IMR-90 (cell line): ENCODE data around the gene PRR5. TPM values are rescaled to one million over a fixed set of nuclear protein-coding genes. Genes with fewer than 3 reads are reported as not detected.

Experiments used
- ATAC-seq: fragments of 200-7000 bp; cut with Tn5 transposase; 2 replicates; pipeline ENCODE4 v1.9.1; 2020; ENCODE audit warnings: low read depth, mild to moderate bottlenecking, moderate library complexity
- BruUV-seq: library from RNA; stranded (reverse); fragments of 400-500 nt; replicated peaks from 2 replicates; lab custom pipeline; 2021; lab: Mats Ljungman, UMichigan
- CTCF ChIA-PET: fragments of 300-600 bp; formaldehyde crosslinking; extraction: SDS; loops from one replicate; lab custom pipeline; 2021; ENCODE audit warnings: antibody characterized with exemption; lab: Yijun Ruan, JAX
- POLR2A ChIA-PET: fragments of 300-600 bp; sonication (Branson Sonifier 250); formaldehyde crosslinking; loops from one replicate; lab custom pipeline; 2022; ENCODE audit warnings: antibody characterized with exemption; ENCODE audit not compliant: unreplicated experiment; lab: Charles Lee
- DNase-seq: peaks from one replicate; pipeline ENCODE4 v3.0.0; 2013
- H2AFZ ChIP-seq: replicated peaks from 2 replicates; pipeline ENCODE3; 2013; ENCODE audit warnings: low read length, mild to moderate bottlenecking; ENCODE audit not compliant: poor library complexity
- H2AK5ac ChIP-seq: 2 replicates; pipeline ENCODE4 v1.6.1; 2013; ENCODE audit warnings: low read depth, low read length, inconsistent platforms
- H2AK9ac ChIP-seq: replicated peaks from 2 replicates; pipeline ENCODE3; 2013; ENCODE audit warnings: mild to moderate bottlenecking, low read depth, low read length, moderate library complexity; ENCODE audit not compliant: poor library complexity
- H2BK120ac ChIP-seq: 2 replicates; pipeline ENCODE4 v1.6.1; 2013; ENCODE audit warnings: low read depth, low read length, inconsistent platforms
- H2BK15ac ChIP-seq: 3 replicates; pipeline ENCODE4 v1.6.1; 2013; ENCODE audit warnings: low read depth, low read length, inconsistent platforms
- H2BK20ac ChIP-seq: 2 replicates; pipeline ENCODE4 v1.6.1; 2013; ENCODE audit warnings: low read depth, mild to moderate bottlenecking, inconsistent platforms, low read length, moderate library complexity
- H2BK5ac ChIP-seq: 2 replicates; pipeline ENCODE4 v1.6.1; 2013; ENCODE audit warnings: mild to moderate bottlenecking, low read depth, low read length, inconsistent platforms; ENCODE audit not compliant: poor library complexity, severe bottlenecking
- H3K14ac ChIP-seq: replicated peaks from 2 replicates; pipeline ENCODE4 v1.6.1; 2013; ENCODE audit warnings: low read depth, low read length, inconsistent platforms
- H3K18ac ChIP-seq: 2 replicates; pipeline ENCODE4 v1.6.1; 2013; ENCODE audit warnings: low read depth, low read length, control low read depth
- H3K23ac ChIP-seq: 2 replicates; pipeline ENCODE4 v1.6.1; 2013; ENCODE audit warnings: low read depth, low read length, inconsistent platforms
- H3K27ac ChIP-seq: 2 replicates; pipeline ENCODE4 v1.5.1; 2013; ENCODE audit warnings: mild to moderate bottlenecking, control low read depth, low read length; ENCODE audit not compliant: insufficient read depth
- H3K27me3 ChIP-seq: 2 replicates; pipeline ENCODE4 v1.6.1; 2013; ENCODE audit warnings: low read length; ENCODE audit not compliant: control insufficient read depth, insufficient read depth
- H3K36me3 ChIP-seq: 2 replicates; pipeline ENCODE4 v1.6.1; 2013; ENCODE audit warnings: low read length, mixed read lengths; ENCODE audit not compliant: control insufficient read depth, insufficient read depth
- H3K4ac ChIP-seq: 2 replicates; pipeline ENCODE4 v1.6.1; 2013; ENCODE audit warnings: low read depth, low read length, inconsistent platforms
- H3K4me1 ChIP-seq: 2 replicates; pipeline ENCODE4 v1.6.1; 2013; ENCODE audit warnings: low read length, mixed read lengths; ENCODE audit not compliant: control insufficient read depth, insufficient read depth
- H3K4me2 ChIP-seq: 2 replicates; pipeline ENCODE4 v1.6.1; 2013; ENCODE audit warnings: low read depth, mild to moderate bottlenecking, control low read depth, low read length, moderate library complexity
- H3K4me3 ChIP-seq: 2 replicates; pipeline ENCODE4 v1.5.1; 2013; ENCODE audit warnings: low read depth, mild to moderate bottlenecking, control low read depth, low read length, moderate library complexity; ENCODE audit not compliant: insufficient read depth
- H3K56ac ChIP-seq: 2 replicates; pipeline ENCODE4 v1.6.1; 2013; ENCODE audit warnings: low read length, inconsistent platforms; ENCODE audit not compliant: insufficient read depth; ENCODE audit errors: extremely low read depth
- H3K79me1 ChIP-seq, 2 experiments: 2 replicates each; pipeline ENCODE4 v1.6.1; 2013; ENCODE audit warnings: low read length in 2 of 2, inconsistent platforms in 1 of 2, low read depth in 1 of 2
- H3K9ac ChIP-seq: 2 replicates; pipeline ENCODE4 v1.6.1; 2013; ENCODE audit warnings: low read depth, low read length, control low read depth
- H3K9me1 ChIP-seq: 2 replicates; pipeline ENCODE4 v1.6.1; 2013; ENCODE audit warnings: low read length, inconsistent platforms; ENCODE audit not compliant: insufficient read depth
- H3K9me3 ChIP-seq: 2 replicates; pipeline ENCODE4 v1.6.1; 2013; ENCODE audit warnings: low read length; ENCODE audit not compliant: control insufficient read depth, insufficient read depth
- H4K20me1 ChIP-seq: 2 replicates; pipeline ENCODE4 v1.6.1; 2013; ENCODE audit warnings: low read length, inconsistent platforms; ENCODE audit not compliant: insufficient read depth
- H4K5ac ChIP-seq: 2 replicates; pipeline ENCODE4 v1.6.1; 2013; ENCODE audit warnings: mild to moderate bottlenecking, low read depth, low read length, control low read depth
- H4K8ac ChIP-seq, 2 experiments: 2 replicates each; pipeline ENCODE4 v1.6.1; 2013; ENCODE audit warnings: low read depth in 2 of 2, low read length in 2 of 2, control low read depth in 1 of 2, inconsistent platforms in 1 of 2
- H4K91ac ChIP-seq: 2 replicates; pipeline ENCODE4 v1.6.1; 2013; ENCODE audit warnings: low read depth, low read length, inconsistent platforms; ENCODE audit not compliant: insufficient read depth
- BHLHE40 ChIP-seq: fragments of 150-350 bp; IDR thresholded peaks from 2 replicates; pipeline ENCODE4 v1.6.1; 2016; ENCODE audit warnings: mild to moderate bottlenecking, low read depth, low read length
- CEBPB ChIP-seq: IDR thresholded peaks from 2 replicates; pipeline ENCODE4 v1.6.1; 2012; ENCODE audit warnings: low read depth, low read length, improper control_type of control experiment
- FOS ChIP-seq: fragments of 150-350 bp; IDR thresholded peaks from 2 replicates; pipeline ENCODE4 v1.6.1; 2016; ENCODE audit warnings: low read depth, low read length
- MAFK ChIP-seq: IDR thresholded peaks from 2 replicates; pipeline ENCODE4 v1.6.1; 2012; ENCODE audit warnings: low read depth, low read length, improper control_type of control experiment
- NFE2L2 ChIP-seq: fragments of 150-350 bp; IDR thresholded peaks from 2 replicates; pipeline ENCODE4 v1.6.1; 2016; ENCODE audit warnings: low read depth, mild to moderate bottlenecking, low read length
- POLR2A ChIP-seq: IDR thresholded peaks from 2 replicates; pipeline ENCODE4 v1.6.1; 2012; ENCODE audit warnings: mild to moderate bottlenecking, low read depth, low read length
- RAD21 ChIP-seq: IDR thresholded peaks from 2 replicates; pipeline ENCODE4 v1.6.1; 2012; ENCODE audit warnings: low read length, improper control_type of control experiment
- RCOR1 ChIP-seq: IDR thresholded peaks from 2 replicates; pipeline ENCODE4 v1.6.1; 2012; ENCODE audit warnings: mild to moderate bottlenecking, low read length, improper control_type of control experiment; ENCODE audit not compliant: insufficient replicate concordance
- RFX5 ChIP-seq: IDR thresholded peaks from 2 replicates; pipeline ENCODE4 v1.8.0; 2012; ENCODE audit warnings: low read depth, mild to moderate bottlenecking, low read length, moderate library complexity
- WGBS, 2 experiments: methylation state at CpG; one replicate each; pipeline versions ENCODE4 v1.1.5 to v1.1.7; 2013; ENCODE audit warnings: missing lambda C conversion rate in 2 of 2; ENCODE audit not compliant: insufficient read length in 1 of 2; ENCODE audit errors: extremely low coverage in 2 of 2; 5-methylcytosine and 5-hydroxymethylcytosine counted together
- dilution Hi-C: fragments of 300-500 bp; cut with HindIII; formaldehyde crosslinking; loops from one replicate; pipeline ENCODE4 v1.14.3; 2018; ENCODE audit warnings: low sequenced_read_pairs; ENCODE audit not compliant: unreplicated experiment
- in situ Hi-C: fragments of 300-500 bp; cut with MboI; formaldehyde crosslinking; loops from 3 replicates; pipeline ENCODE4 v1.14.3; 2019; ENCODE audit warnings: low sequenced_read_pairs, inconsistent platforms, mixed read lengths
- intact Hi-C: fragments of 100-400 bp; cut with micrococcal nuclease; formaldehyde crosslinking; loops from 2 replicates; pipeline ENCODE4 v1.10.0; 2022
- polyA plus RNA-seq, 3 experiments: library from polyadenylated mRNA; depleted of rRNA; stranded (reverse); fragments of >200 nt; gene quantifications; 2 replicates each; pipeline ENCODE4 v1.2.3, GENCODE V29; 2012; ENCODE audit warnings: low replicate concordance in 1 of 3
- total RNA-seq: library from RNA; depleted of rRNA; stranded (reverse); fragments of >200 nt; gene quantifications from 2 replicates; pipeline ENCODE4 v1.2.3, GENCODE V29; 2012
- TF ChIP-seq, protein P1 (sequence below): fragments of 150-350 bp; IDR thresholded peaks from 2 replicates; pipeline ENCODE4 v1.6.1; 2016; ENCODE audit warnings: low read depth, mild to moderate bottlenecking, low read length, moderate library complexity, borderline replicate concordance
- TF ChIP-seq, protein P2 (sequence below): conservative IDR thresholded peaks from 2 replicates; pipeline ENCODE4 v1.5.1; 2012; ENCODE audit warnings: mild to moderate bottlenecking, low read depth, low read length, improper control_type of control experiment
- TF ChIP-seq, protein P3 (sequence below): fragments of 150-350 bp; IDR thresholded peaks from 2 replicates; pipeline ENCODE4 v1.6.1; 2017; ENCODE audit warnings: mild to moderate bottlenecking, antibody characterized with exemption, low read length, low read depth

The PRR5 gene
- total and polyA plus RNA-seq, 2 of the 4 experiments (the other 2 are of a cell fraction), result 8.1 to 24.3 TPM

DNA sequence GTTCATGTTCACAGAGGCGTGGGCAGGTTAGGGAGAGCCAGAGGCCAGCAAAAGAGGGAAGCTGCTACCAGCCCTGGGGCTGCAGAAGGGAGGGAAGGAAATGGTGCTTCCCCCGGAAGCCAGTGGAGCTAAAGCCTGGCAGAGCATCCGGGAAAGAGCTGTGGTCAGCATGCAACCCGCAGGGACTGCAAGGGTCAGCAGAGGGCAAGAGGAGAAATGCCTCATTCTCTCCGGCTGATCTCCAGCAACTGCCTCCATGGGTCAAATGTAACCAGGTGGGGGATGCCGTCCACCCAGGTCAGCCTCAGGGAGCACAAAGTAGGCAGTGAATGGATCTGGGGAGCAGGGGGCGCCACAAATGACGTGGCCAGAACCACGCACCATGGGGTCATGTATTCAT lies 36.9 kb upstream of the PRR5 start:
- dilution Hi-C loops, result no loop called here
- DNase-seq, result no peak

More for the DNA sequence above, 36.9 kb upstream of the PRR5 start:
- H2BK15ac ChIP-seq, result no peak overlapping the region
- H3K9me1 ChIP-seq, result no peaks in the 10 kb centered on the region
- H2AK9ac ChIP-seq, result no peak overlapping the region
- no peaks in the 10 kb centered on the region for H3K9me3 ChIP-seq
- no peak overlapping the region for H3K56ac ChIP-seq
- H2AK5ac ChIP-seq, result no peak overlapping the region
- peaks cover 3 to 7% of the 10 kb centered on the region in 2 experiments; a peak in 2 of 4 replicates for H3K79me1 ChIP-seq
- H2BK5ac ChIP-seq, result no peak overlapping the region
- no TSS peak for BruUV-seq
- no peak overlapping the region for H3K4me3 ChIP-seq
- no peak overlapping the region for H3K27ac ChIP-seq
- CTCF ChIA-PET, result interaction anchor here (0.5 kb wide), 1 partner anchor 239 kb away, joined by 3 read pairs; no protein-coding TSS in a partner anchor
- no peak overlapping the region for H4K91ac ChIP-seq
- TF ChIP-seq, protein P1, sequence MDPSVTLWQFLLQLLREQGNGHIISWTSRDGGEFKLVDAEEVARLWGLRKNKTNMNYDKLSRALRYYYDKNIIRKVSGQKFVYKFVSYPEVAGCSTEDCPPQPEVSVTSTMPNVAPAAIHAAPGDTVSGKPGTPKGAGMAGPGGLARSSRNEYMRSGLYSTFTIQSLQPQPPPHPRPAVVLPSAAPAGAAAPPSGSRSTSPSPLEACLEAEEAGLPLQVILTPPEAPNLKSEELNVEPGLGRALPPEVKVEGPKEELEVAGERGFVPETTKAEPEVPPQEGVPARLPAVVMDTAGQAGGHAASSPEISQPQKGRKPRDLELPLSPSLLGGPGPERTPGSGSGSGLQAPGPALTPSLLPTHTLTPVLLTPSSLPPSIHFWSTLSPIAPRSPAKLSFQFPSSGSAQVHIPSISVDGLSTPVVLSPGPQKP, result no peak
- TF ChIP-seq FOS, result no peak
- TF ChIP-seq RCOR1, result no peak
- no peak for TF ChIP-seq POLR2A
- TF ChIP-seq, protein P2, sequence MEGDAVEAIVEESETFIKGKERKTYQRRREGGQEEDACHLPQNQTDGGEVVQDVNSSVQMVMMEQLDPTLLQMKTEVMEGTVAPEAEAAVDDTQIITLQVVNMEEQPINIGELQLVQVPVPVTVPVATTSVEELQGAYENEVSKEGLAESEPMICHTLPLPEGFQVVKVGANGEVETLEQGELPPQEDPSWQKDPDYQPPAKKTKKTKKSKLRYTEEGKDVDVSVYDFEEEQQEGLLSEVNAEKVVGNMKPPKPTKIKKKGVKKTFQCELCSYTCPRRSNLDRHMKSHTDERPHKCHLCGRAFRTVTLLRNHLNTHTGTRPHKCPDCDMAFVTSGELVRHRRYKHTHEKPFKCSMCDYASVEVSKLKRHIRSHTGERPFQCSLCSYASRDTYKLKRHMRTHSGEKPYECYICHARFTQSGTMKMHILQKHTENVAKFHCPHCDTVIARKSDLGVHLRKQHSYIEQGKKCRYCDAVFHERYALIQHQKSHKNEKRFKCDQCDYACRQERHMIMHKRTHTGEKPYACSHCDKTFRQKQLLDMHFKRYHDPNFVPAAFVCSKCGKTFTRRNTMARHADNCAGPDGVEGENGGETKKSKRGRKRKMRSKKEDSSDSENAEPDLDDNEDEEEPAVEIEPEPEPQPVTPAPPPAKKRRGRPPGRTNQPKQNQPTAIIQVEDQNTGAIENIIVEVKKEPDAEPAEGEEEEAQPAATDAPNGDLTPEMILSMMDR, result no peak
- no peak for TF ChIP-seq RAD21
- no peak for TF ChIP-seq NFE2L2
- TF ChIP-seq, protein P3, sequence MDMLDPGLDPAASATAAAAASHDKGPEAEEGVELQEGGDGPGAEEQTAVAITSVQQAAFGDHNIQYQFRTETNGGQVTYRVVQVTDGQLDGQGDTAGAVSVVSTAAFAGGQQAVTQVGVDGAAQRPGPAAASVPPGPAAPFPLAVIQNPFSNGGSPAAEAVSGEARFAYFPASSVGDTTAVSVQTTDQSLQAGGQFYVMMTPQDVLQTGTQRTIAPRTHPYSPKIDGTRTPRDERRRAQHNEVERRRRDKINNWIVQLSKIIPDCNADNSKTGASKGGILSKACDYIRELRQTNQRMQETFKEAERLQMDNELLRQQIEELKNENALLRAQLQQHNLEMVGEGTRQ, result no peak
- no peak for TF ChIP-seq MAFK
- TF ChIP-seq BHLHE40, result no peak
- no peak for TF ChIP-seq RFX5
- TF ChIP-seq CEBPB, result no peak
- intact Hi-C loops (loop anchor here (5.0 kb wide), 1 partner anchor 673 kb away; no protein-coding TSS in a partner anchor), in situ Hi-C loops (no loop called here)
- peaks cover 24% of the 10 kb centered on the region for H3K4me1 ChIP-seq
- H3K9ac ChIP-seq, result no peak overlapping the region
- no peaks in the 10 kb centered on the region; the same call in 1 of the 2 replicates for H3K27me3 ChIP-seq
- no peak overlapping the region for H4K8ac ChIP-seq
- H3K14ac ChIP-seq, result no peak overlapping the region
- H2AFZ ChIP-seq, result peak overlapping the region; percentile 58
- H4K5ac ChIP-seq, result no peak overlapping the region
- H3K18ac ChIP-seq, result no peak overlapping the region
- POLR2A ChIA-PET, result no interaction called here
- H3K36me3 ChIP-seq, result no peaks in the 10 kb centered on the region; the same call in 1 of the 2 replicates
- no peak for ATAC-seq
- H2BK20ac ChIP-seq, result no peak overlapping the region
- no peak overlapping the region for H3K23ac ChIP-seq
- H4K20me1 ChIP-seq, result peaks cover 3% of the 10 kb centered on the region
- H2BK120ac ChIP-seq, result no peak overlapping the region
- WGBS, 2 experiments, result 50% methylated on average over 5 of the region's 9 CpGs; no CpG with 5 or more reads in 1 of the 2 experiments
- H3K4ac ChIP-seq, result no peak overlapping the region
- no peak overlapping the region for H3K4me2 ChIP-seq
